ENCODE data around the gene HEXA.

Gene HEXA

DNA sequence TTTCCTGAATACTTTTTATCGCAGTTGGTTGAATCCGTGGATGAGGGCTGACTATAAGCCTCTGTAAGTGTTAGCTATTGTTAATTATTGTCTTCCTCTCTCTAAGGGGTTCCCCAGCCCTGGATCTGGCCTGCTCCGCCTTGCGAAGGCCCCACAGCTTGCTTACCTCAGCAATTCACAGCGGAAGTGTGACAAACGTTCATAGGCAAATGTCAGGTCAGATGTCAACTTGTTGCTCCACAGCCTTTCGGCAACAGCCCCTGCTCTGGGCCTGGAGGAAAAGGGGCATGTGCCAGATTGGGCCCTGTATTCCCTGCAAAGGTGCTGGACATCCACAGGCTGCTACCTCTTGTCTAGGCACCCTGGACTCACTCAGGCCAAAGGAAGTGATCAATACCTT lies 30.5 kb downstream of the HEXA start:
- no peak overlapping the region for H3K4me3 ChIP-seq (replicated peaks; ENCODE audit: insufficient read depth, low read length)
- no peak overlapping the region for H3K27ac ChIP-seq (replicated peaks)
- DNase-seq (ENCODE audit: low read depth in 1 of 2, low spot score in 1 of 2) = no peak
- no peak for TF ChIP-seq POLR2AphosphoS5 (IDR thresholded peaks at IDR 0.05; ENCODE audit: low read depth)
- TF ChIP-seq, protein P1, sequence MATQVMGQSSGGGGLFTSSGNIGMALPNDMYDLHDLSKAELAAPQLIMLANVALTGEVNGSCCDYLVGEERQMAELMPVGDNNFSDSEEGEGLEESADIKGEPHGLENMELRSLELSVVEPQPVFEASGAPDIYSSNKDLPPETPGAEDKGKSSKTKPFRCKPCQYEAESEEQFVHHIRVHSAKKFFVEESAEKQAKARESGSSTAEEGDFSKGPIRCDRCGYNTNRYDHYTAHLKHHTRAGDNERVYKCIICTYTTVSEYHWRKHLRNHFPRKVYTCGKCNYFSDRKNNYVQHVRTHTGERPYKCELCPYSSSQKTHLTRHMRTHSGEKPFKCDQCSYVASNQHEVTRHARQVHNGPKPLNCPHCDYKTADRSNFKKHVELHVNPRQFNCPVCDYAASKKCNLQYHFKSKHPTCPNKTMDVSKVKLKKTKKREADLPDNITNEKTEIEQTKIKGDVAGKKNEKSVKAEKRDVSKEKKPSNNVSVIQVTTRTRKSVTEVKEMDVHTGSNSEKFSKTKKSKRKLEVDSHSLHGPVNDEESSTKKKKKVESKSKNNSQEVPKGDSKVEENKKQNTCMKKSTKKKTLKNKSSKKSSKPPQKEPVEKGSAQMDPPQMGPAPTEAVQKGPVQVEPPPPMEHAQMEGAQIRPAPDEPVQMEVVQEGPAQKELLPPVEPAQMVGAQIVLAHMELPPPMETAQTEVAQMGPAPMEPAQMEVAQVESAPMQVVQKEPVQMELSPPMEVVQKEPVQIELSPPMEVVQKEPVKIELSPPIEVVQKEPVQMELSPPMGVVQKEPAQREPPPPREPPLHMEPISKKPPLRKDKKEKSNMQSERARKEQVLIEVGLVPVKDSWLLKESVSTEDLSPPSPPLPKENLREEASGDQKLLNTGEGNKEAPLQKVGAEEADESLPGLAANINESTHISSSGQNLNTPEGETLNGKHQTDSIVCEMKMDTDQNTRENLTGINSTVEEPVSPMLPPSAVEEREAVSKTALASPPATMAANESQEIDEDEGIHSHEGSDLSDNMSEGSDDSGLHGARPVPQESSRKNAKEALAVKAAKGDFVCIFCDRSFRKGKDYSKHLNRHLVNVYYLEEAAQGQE (IDR thresholded peaks at IDR 0.05; ENCODE audit: insufficient replicate concordance, low read depth) = no peak
- TF ChIP-seq, protein P2, sequence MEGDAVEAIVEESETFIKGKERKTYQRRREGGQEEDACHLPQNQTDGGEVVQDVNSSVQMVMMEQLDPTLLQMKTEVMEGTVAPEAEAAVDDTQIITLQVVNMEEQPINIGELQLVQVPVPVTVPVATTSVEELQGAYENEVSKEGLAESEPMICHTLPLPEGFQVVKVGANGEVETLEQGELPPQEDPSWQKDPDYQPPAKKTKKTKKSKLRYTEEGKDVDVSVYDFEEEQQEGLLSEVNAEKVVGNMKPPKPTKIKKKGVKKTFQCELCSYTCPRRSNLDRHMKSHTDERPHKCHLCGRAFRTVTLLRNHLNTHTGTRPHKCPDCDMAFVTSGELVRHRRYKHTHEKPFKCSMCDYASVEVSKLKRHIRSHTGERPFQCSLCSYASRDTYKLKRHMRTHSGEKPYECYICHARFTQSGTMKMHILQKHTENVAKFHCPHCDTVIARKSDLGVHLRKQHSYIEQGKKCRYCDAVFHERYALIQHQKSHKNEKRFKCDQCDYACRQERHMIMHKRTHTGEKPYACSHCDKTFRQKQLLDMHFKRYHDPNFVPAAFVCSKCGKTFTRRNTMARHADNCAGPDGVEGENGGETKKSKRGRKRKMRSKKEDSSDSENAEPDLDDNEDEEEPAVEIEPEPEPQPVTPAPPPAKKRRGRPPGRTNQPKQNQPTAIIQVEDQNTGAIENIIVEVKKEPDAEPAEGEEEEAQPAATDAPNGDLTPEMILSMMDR (IDR thresholded peaks at IDR 0.05; ENCODE audit: insufficient read depth, low read length) = no peak
- no peak for TF ChIP-seq GABPA (IDR thresholded peaks at IDR 0.05; ENCODE audit: low read depth)
- no peak for TF ChIP-seq SPI1 (IDR thresholded peaks at IDR 0.05; ENCODE audit: borderline replicate concordance, low read depth)
- H3K27me3 ChIP-seq (ENCODE audit: insufficient read depth, poor library complexity, severe bottlenecking) = no peaks in the 10 kb centered on the region

DNA sequence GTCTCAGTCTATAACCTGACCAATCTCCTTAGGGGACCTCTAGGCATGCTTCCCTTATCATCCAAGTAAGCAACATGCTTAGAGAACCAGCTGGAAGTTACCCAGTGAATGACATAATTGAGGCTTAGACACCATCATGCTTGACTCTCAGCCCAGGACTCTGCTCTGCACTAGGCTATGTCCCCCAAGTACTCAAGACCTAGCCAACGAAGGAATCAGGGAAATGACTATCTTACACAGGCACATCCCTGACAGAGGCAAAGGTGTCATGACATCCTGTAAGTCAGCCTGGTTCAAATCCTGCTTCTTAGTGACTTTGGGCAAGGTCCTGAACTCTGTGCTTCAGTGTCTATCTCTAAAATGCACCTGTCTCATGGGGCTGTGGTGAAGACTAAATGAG lies 31.2 kb downstream of the HEXA start:
- H3K27me3 ChIP-seq (ENCODE audit: insufficient read depth, poor library complexity, severe bottlenecking) = no peaks in the 10 kb centered on the region
- no peak overlapping the region for H3K27ac ChIP-seq (replicated peaks)
- TF ChIP-seq, protein P2 (IDR thresholded peaks at IDR 0.05; ENCODE audit: insufficient read depth, low read length) = no peak
- TF ChIP-seq POLR2AphosphoS5 (IDR thresholded peaks at IDR 0.05; ENCODE audit: low read depth) (no peak), GABPA (IDR thresholded peaks at IDR 0.05; ENCODE audit: low read depth) (no peak), SPI1 (IDR thresholded peaks at IDR 0.05; ENCODE audit: borderline replicate concordance, low read depth) (no peak)
- TF ChIP-seq, protein P1 (IDR thresholded peaks at IDR 0.05; ENCODE audit: insufficient replicate concordance, low read depth) = no peak
- no peak for DNase-seq (ENCODE audit: low read depth in 1 of 2, low spot score in 1 of 2)
- no peak overlapping the region for H3K4me3 ChIP-seq (replicated peaks; ENCODE audit: insufficient read depth, low read length)

DNA sequence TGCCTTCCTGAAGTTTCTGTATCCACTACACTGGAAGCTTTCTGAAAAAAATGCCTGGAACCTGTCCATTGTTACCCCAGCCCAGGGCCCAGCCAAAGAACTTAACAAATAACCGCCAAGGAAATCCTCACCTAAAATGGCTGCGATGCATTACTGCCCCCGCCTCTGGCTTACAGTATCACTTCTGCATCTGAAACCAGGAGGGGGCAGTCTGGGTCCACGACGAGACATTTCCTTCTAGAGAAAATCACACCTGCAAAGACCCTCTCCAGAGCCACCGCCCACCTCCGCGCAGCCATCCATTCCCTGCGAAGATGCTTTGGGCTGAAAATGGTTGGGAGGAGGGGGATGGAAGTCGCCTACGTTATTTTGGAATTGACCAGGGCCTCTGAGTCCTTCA lies 33.4 kb downstream of the HEXA start:
- DNase-seq (ENCODE audit: low read depth in 1 of 2, low spot score in 1 of 2) = peak in 1 of 2 experiments; percentile 59
- H3K27ac ChIP-seq (replicated peaks) = no peak overlapping the region
- no peak for TF ChIP-seq GABPA (IDR thresholded peaks at IDR 0.05; ENCODE audit: low read depth)
- TF ChIP-seq, protein P1 (IDR thresholded peaks at IDR 0.05; ENCODE audit: insufficient replicate concordance, low read depth) = no peak
- TF ChIP-seq, protein P2 (IDR thresholded peaks at IDR 0.05; ENCODE audit: insufficient read depth, low read length) = peak; percentile 3
- no peak; the same call in 1 of the 2 replicates for TF ChIP-seq SPI1 (IDR thresholded peaks at IDR 0.05; ENCODE audit: borderline replicate concordance, low read depth)
- no peak for TF ChIP-seq POLR2AphosphoS5 (IDR thresholded peaks at IDR 0.05; ENCODE audit: low read depth)
- no peaks in the 10 kb centered on the region for H3K27me3 ChIP-seq (ENCODE audit: insufficient read depth, poor library complexity, severe bottlenecking)
- no peak overlapping the region for H3K4me3 ChIP-seq (replicated peaks; ENCODE audit: insufficient read depth, low read length)

Data from HL-60 (cell line).